Peyer's patch (tissue), 4 donors: ENCODE data around the gene FAM25C.
"Not testable (repeated sequence)": the region's sequence is repeated elsewhere in the genome, so short reads cannot be mapped to it uniquely, and the experiment has no call there.

Source experiments
- CTCF ChIP-seq, 6 experiments: fragments of 450-650 bp in 4 of 6; fragments of 200-600 bp in 2 of 6; sonication (generic) in 1 of 6; IDR thresholded peaks; one replicate each; pipeline ENCODE4 v1.5.1; 2017 to 2019; ENCODE audit warnings: antibody characterized with exemption in 6 of 6, mild to moderate bottlenecking in 3 of 6, moderate library complexity in 1 of 6
- POLR2A ChIP-seq, 2 donors: fragments of 450-650 bp; IDR thresholded peaks; one replicate each; pipeline ENCODE4 v1.5.1; 2017; ENCODE audit warnings: antibody characterized with exemption in 2 of 2, mild to moderate bottlenecking in 2 of 2, moderate library complexity in 2 of 2

GRCh38 chr10:47947424-47947823 lies 52.2 kb downstream of the FAM25C start:
- TF ChIP-seq CTCF, POLR2A (IDR thresholded peaks at IDR 0.05): not testable (repeated sequence)
